ENCODE measurements around the gene GM2A. TPM values are rescaled to one million over a fixed set of nuclear protein-coding genes. Genes with fewer than 3 reads are reported as not detected.

GM2A gene
- total and polyA plus RNA-seq, 2 of the 13 experiments (the other 11 are each of a cell fraction or from before 2014, with no cell fraction given): 14.6 to 29.6 TPM

- TF ChIP-seq, protein P1, sequence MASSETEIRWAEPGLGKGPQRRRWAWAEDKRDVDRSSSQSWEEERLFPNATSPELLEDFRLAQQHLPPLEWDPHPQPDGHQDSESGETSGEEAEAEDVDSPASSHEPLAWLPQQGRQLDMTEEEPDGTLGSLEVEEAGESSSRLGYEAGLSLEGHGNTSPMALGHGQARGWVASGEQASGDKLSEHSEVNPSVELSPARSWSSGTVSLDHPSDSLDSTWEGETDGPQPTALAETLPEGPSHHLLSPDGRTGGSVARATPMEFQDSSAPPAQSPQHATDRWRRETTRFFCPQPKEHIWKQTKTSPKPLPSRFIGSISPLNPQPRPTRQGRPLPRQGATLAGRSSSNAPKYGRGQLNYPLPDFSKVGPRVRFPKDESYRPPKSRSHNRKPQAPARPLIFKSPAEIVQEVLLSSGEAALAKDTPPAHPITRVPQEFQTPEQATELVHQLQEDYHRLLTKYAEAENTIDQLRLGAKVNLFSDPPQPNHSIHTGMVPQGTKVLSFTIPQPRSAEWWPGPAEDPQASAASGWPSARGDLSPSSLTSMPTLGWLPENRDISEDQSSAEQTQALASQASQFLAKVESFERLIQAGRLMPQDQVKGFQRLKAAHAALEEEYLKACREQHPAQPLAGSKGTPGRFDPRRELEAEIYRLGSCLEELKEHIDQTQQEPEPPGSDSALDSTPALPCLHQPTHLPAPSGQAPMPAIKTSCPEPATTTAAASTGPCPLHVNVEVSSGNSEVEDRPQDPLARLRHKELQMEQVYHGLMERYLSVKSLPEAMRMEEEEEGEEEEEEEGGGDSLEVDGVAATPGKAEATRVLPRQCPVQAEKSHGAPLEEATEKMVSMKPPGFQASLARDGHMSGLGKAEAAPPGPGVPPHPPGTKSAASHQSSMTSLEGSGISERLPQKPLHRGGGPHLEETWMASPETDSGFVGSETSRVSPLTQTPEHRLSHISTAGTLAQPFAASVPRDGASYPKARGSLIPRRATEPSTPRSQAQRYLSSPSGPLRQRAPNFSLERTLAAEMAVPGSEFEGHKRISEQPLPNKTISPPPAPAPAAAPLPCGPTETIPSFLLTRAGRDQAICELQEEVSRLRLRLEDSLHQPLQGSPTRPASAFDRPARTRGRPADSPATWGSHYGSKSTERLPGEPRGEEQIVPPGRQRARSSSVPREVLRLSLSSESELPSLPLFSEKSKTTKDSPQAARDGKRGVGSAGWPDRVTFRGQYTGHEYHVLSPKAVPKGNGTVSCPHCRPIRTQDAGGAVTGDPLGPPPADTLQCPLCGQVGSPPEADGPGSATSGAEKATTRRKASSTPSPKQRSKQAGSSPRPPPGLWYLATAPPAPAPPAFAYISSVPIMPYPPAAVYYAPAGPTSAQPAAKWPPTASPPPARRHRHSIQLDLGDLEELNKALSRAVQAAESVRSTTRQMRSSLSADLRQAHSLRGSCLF (CRISPR knock-in tag; IDR thresholded peaks at IDR 0.05; ENCODE audit: borderline replicate concordance): no peak
- TF ChIP-seq ZSCAN31 (CRISPR knock-in tag; IDR thresholded peaks at IDR 0.05; ENCODE audit: low read depth): 0 out of 2 replicates have a peak, but pooled peaks have one; percentile 37
- no peak for TF ChIP-seq SIN3B (IDR thresholded peaks at IDR 0.05; ENCODE audit: low read length)
- TF ChIP-seq ZNF556 (CRISPR knock-in tag; IDR thresholded peaks at IDR 0.05; ENCODE audit: borderline replicate concordance): 0 out of 2 replicates have a peak, but pooled peaks have one; percentile 6
- TF ChIP-seq, protein P2, sequence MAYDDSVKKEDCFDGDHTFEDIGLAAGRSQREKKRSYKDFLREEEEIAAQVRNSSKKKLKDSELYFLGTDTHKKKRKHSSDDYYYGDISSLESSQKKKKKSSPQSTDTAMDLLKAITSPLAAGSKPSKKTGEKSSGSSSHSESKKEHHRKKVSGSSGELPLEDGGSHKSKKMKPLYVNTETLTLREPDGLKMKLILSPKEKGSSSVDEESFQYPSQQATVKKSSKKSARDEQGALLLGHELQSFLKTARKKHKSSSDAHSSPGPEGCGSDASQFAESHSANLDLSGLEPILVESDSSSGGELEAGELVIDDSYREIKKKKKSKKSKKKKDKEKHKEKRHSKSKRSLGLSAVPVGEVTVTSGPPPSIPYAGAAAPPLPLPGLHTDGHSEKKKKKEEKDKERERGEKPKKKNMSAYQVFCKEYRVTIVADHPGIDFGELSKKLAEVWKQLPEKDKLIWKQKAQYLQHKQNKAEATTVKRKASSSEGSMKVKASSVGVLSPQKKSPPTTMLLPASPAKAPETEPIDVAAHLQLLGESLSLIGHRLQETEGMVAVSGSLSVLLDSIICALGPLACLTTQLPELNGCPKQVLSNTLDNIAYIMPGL (CRISPR knock-in tag; IDR thresholded peaks at IDR 0.05; ENCODE audit: borderline replicate concordance in 1 of 2, low read depth in 1 of 2): no peak
- no peak for TF ChIP-seq MIER3 (CRISPR knock-in tag; IDR thresholded peaks at IDR 0.05; ENCODE audit: borderline replicate concordance)
- TF ChIP-seq KAT7 (CRISPR knock-in tag; IDR thresholded peaks at IDR 0.05; ENCODE audit: borderline replicate concordance): no peak; the same call in 1 of the 2 replicates
- 0 out of 2 replicates have a peak, but pooled peaks have one; percentile 18 for TF ChIP-seq ZNF335 (CRISPR knock-in tag; IDR thresholded peaks at IDR 0.05)
- no peak for TF ChIP-seq NFYC (CRISPR knock-in tag; IDR thresholded peaks at IDR 0.05)
- no peak for TF ChIP-seq ZNF496 (CRISPR knock-in tag; IDR thresholded peaks at IDR 0.05; ENCODE audit: insufficient replicate concordance)
- TF ChIP-seq ZNF616 (CRISPR knock-in tag; IDR thresholded peaks at IDR 0.05; ENCODE audit: low read depth): no peak
- TF ChIP-seq EP300 (IDR thresholded peaks at IDR 0.05; ENCODE audit: low read depth in 2 of 2, low read length in 2 of 2): no peak
- TF ChIP-seq EP300 (CRISPR knock-in tag; IDR thresholded peaks at IDR 0.05; ENCODE audit: borderline replicate concordance): no peak
- no peak for TF ChIP-seq FOXA3 (CRISPR knock-in tag; IDR thresholded peaks at IDR 0.05)
- no peak for TF ChIP-seq DDIT3 (CRISPR knock-in tag; IDR thresholded peaks at IDR 0.05)
- TF ChIP-seq NFRKB (IDR thresholded peaks at IDR 0.05): no peak
- TF ChIP-seq SP140L (CRISPR knock-in tag; IDR thresholded peaks at IDR 0.05; ENCODE audit: borderline replicate concordance): no peak
- TF ChIP-seq ZNF713 (CRISPR knock-in tag; IDR thresholded peaks at IDR 0.05): no peak
- no peak for TF ChIP-seq ZNF780A (CRISPR knock-in tag; IDR thresholded peaks at IDR 0.05)
- no peak; the same call in 1 of the 2 replicates for TF ChIP-seq YEATS4 (CRISPR knock-in tag; IDR thresholded peaks at IDR 0.05; ENCODE audit: borderline replicate concordance)
- TF ChIP-seq, protein P3, sequence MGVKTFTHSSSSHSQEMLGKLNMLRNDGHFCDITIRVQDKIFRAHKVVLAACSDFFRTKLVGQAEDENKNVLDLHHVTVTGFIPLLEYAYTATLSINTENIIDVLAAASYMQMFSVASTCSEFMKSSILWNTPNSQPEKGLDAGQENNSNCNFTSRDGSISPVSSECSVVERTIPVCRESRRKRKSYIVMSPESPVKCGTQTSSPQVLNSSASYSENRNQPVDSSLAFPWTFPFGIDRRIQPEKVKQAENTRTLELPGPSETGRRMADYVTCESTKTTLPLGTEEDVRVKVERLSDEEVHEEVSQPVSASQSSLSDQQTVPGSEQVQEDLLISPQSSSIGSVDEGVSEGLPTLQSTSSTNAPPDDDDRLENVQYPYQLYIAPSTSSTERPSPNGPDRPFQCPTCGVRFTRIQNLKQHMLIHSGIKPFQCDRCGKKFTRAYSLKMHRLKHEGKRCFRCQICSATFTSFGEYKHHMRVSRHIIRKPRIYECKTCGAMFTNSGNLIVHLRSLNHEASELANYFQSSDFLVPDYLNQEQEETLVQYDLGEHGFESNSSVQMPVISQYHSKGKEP (CRISPR knock-in tag; IDR thresholded peaks at IDR 0.05): no peak
- no peak for TF ChIP-seq NFE2 (CRISPR knock-in tag; IDR thresholded peaks at IDR 0.05)
These were observed 30.1 kb upstream of the GM2A start (continued) for GRCh38 chr5:151222790-151223446.
